Panc1 (cell line): Measurements from ENCODE around the gene UBE2U. TPM values are rescaled to one million over a fixed set of nuclear protein-coding genes. Genes with fewer than 3 reads are reported as not detected.

ENCODE experiments used
- ATAC-seq: fragments of 200-7000 bp; cut with Tn5 transposase; 2 replicates; pipeline ENCODE4 v1.9.1; 2020; ENCODE audit warnings: mild to moderate bottlenecking, moderate library complexity
- BruUV-seq: library from RNA; stranded (reverse); fragments of 400-500 nt; replicated peaks from 2 replicates; lab custom pipeline; 2021; lab: Mats Ljungman, UMichigan
- CTCF ChIA-PET: fragments of 300-600 bp; sonication (Branson Sonifier 250); formaldehyde crosslinking; loops from one replicate; lab custom pipeline; 2022; ENCODE audit warnings: antibody characterized with exemption; lab: Charles Lee
- POLR2A ChIA-PET: fragments of 300-600 bp; sonication (Branson Sonifier 250); formaldehyde crosslinking; loops from one replicate; lab custom pipeline; 2022; ENCODE audit warnings: antibody characterized with exemption; lab: Charles Lee
- DNase-seq: peaks from one replicate; pipeline ENCODE4 v3.0.0-alpha.2; 2010; ENCODE audit warnings: low read depth, low spot score
- H3K27ac ChIP-seq: 2 replicates; pipeline ENCODE4 v1.5.1; 2011; ENCODE audit warnings: mild to moderate bottlenecking, low read length, inconsistent platforms
- H3K27me3 ChIP-seq: fragments of 200-500 bp; sonication (Bioruptor generic); 2 replicates; pipeline ENCODE4 v1.6.0; 2014; ENCODE audit warnings: low read length, inconsistent platforms; ENCODE audit not compliant: control insufficient read depth, insufficient read depth
- H3K36me3 ChIP-seq: fragments of 200-500 bp; sonication (Bioruptor generic); 2 replicates; pipeline ENCODE4 v1.5.1; 2014; ENCODE audit warnings: inconsistent platforms, mild to moderate bottlenecking, low read length, moderate library complexity; ENCODE audit not compliant: control insufficient read depth, insufficient read depth
- H3K4me1 ChIP-seq: 2 replicates; pipeline ENCODE4 v1.5.1; 2011; ENCODE audit warnings: inconsistent platforms, mild to moderate bottlenecking, low read length, moderate library complexity; ENCODE audit not compliant: control insufficient read depth, insufficient read depth
- H3K4me3 ChIP-seq, 2 experiments: 2 replicates each; pipeline ENCODE4 v1.5.1; 2011 to 2012; ENCODE audit warnings: low read depth in 2 of 2, low read length in 2 of 2, mild to moderate bottlenecking in 2 of 2, inconsistent platforms in 1 of 2, moderate library complexity in 1 of 2
- H3K9me3 ChIP-seq: fragments of 200-500 bp; sonication (Bioruptor generic); 2 replicates; pipeline ENCODE4 v1.5.1; 2014; ENCODE audit warnings: low read depth, mild to moderate bottlenecking, inconsistent platforms, low read length, moderate library complexity; ENCODE audit not compliant: control insufficient read depth, insufficient read depth
- POLR2AphosphoS5 ChIP-seq: IDR thresholded peaks from 2 replicates; pipeline ENCODE4 v1.6.1; 2012; ENCODE audit warnings: mild to moderate bottlenecking, low read depth, low read length, moderate library complexity
- SIN3A ChIP-seq: IDR thresholded peaks from 2 replicates; pipeline ENCODE4 v1.6.1; 2012; ENCODE audit warnings: low read depth, mild to moderate bottlenecking, low read length, moderate library complexity, borderline replicate concordance; ENCODE audit not compliant: insufficient read depth
- TCF7L2 ChIP-seq: IDR thresholded peaks from 2 replicates; pipeline ENCODE4 v1.6.1; 2011; ENCODE audit warnings: mild to moderate bottlenecking, low read depth, low read length, inconsistent platforms
- in situ Hi-C: cut with HindIII; loops from 2 replicates; pipeline ENCODE4 v1.10.0; 2016; ENCODE audit warnings: low sequenced_read_pairs, low pct_unique_long_range_greater_than_20kb
- intact Hi-C: fragments of 100-400 bp; cut with micrococcal nuclease; formaldehyde crosslinking; loops from one replicate; pipeline ENCODE4 v1.10.0; 2022; ENCODE audit not compliant: unreplicated experiment
- total RNA-seq: library from RNA; stranded (reverse); gene quantifications from one replicate; pipeline ENCODE4 v1.2.1, GENCODE V29; 2021; ENCODE audit not compliant: unreplicated experiment
- TF ChIP-seq, protein P1 (sequence below), 2 experiments: IDR thresholded peaks; 2 replicates each; pipeline ENCODE4 v1.6.1; 2011 to 2012; ENCODE audit warnings: low read depth in 2 of 2, control low read depth in 1 of 2, low read length in 1 of 2, mild to moderate bottlenecking in 1 of 2, moderate library complexity in 1 of 2; ENCODE audit not compliant: insufficient read depth in 1 of 2
- TF ChIP-seq, protein P2 (sequence below): fragments of 450-650 bp; IDR thresholded peaks from 2 replicates; pipeline ENCODE4 v1.5.1; 2017; ENCODE audit warnings: mild to moderate bottlenecking

The UBE2U gene
- total RNA-seq, 1 experiment from 2014 or later, result not detected

GRCh38 chr1:64199154-64199553 is 4.3 kb upstream of the UBE2U start:
- H3K4me3 ChIP-seq, result no peak overlapping the region
- no peaks in the 10 kb centered on the region for H3K4me1 ChIP-seq
- no peak for ATAC-seq
- DNase-seq, result no peak
- no peaks in the 10 kb centered on the region for H3K36me3 ChIP-seq
- H3K27me3 ChIP-seq, result no peaks in the 10 kb centered on the region
- TF ChIP-seq SIN3A (no peak), TCF7L2 (no peak), POLR2AphosphoS5 (no peak)
- TF ChIP-seq, protein P1, sequence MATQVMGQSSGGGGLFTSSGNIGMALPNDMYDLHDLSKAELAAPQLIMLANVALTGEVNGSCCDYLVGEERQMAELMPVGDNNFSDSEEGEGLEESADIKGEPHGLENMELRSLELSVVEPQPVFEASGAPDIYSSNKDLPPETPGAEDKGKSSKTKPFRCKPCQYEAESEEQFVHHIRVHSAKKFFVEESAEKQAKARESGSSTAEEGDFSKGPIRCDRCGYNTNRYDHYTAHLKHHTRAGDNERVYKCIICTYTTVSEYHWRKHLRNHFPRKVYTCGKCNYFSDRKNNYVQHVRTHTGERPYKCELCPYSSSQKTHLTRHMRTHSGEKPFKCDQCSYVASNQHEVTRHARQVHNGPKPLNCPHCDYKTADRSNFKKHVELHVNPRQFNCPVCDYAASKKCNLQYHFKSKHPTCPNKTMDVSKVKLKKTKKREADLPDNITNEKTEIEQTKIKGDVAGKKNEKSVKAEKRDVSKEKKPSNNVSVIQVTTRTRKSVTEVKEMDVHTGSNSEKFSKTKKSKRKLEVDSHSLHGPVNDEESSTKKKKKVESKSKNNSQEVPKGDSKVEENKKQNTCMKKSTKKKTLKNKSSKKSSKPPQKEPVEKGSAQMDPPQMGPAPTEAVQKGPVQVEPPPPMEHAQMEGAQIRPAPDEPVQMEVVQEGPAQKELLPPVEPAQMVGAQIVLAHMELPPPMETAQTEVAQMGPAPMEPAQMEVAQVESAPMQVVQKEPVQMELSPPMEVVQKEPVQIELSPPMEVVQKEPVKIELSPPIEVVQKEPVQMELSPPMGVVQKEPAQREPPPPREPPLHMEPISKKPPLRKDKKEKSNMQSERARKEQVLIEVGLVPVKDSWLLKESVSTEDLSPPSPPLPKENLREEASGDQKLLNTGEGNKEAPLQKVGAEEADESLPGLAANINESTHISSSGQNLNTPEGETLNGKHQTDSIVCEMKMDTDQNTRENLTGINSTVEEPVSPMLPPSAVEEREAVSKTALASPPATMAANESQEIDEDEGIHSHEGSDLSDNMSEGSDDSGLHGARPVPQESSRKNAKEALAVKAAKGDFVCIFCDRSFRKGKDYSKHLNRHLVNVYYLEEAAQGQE (IDR thresholded peaks at IDR 0.05; ENCODE audit: insufficient read depth in 1 of 2, low read depth in 2 of 2, low read length in 1 of 2), result no peak
- TF ChIP-seq, protein P2, sequence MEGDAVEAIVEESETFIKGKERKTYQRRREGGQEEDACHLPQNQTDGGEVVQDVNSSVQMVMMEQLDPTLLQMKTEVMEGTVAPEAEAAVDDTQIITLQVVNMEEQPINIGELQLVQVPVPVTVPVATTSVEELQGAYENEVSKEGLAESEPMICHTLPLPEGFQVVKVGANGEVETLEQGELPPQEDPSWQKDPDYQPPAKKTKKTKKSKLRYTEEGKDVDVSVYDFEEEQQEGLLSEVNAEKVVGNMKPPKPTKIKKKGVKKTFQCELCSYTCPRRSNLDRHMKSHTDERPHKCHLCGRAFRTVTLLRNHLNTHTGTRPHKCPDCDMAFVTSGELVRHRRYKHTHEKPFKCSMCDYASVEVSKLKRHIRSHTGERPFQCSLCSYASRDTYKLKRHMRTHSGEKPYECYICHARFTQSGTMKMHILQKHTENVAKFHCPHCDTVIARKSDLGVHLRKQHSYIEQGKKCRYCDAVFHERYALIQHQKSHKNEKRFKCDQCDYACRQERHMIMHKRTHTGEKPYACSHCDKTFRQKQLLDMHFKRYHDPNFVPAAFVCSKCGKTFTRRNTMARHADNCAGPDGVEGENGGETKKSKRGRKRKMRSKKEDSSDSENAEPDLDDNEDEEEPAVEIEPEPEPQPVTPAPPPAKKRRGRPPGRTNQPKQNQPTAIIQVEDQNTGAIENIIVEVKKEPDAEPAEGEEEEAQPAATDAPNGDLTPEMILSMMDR, result no peak
- no TSS peak for BruUV-seq
- no peaks in the 10 kb centered on the region for H3K9me3 ChIP-seq
- intact Hi-C loops (no loop called here), in situ Hi-C loops (no loop called here)
- CTCF ChIA-PET, result no interaction called here
- H3K27ac ChIP-seq, result no peak overlapping the region
- POLR2A ChIA-PET, result no interaction called here

DNA sequence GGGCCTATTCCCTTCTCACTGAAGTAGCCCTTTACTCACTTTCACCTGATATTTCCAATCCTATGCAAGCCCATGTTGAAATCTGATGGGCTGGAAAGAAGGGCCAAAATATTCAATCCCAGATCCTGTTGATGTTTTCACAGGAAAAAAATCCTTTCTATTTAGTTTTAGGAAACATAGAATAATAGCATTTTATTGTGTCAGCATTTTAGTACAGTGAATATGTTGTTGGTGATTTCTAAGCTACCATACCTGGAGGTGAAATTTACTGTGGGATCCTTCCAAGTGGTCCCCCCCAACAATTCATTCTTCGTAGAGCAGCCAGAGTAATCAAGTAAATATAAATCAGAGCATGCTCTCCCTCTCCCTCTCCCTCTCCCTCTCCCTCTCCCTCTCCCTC is 3.4 kb upstream of the UBE2U start:
- TF ChIP-seq, protein P2, result no peak
- TF ChIP-seq POLR2AphosphoS5 (no peak), TCF7L2 (no peak), SIN3A (no peak)
- TF ChIP-seq, protein P1 (IDR thresholded peaks at IDR 0.05; ENCODE audit: insufficient read depth in 1 of 2, low read depth in 2 of 2, low read length in 1 of 2), result no peak
- ATAC-seq, result no peak
- Histone ChIP-seq H3K9me3 (no peaks in the 10 kb centered on the region), H3K4me3 (no peak overlapping the region), H3K36me3 (no peaks in the 10 kb centered on the region), H3K27ac (no peak overlapping the region), H3K4me1 (no peaks in the 10 kb centered on the region), H3K27me3 (no peaks in the 10 kb centered on the region)
- no TSS peak for BruUV-seq
- intact Hi-C loops, result no loop called here
- POLR2A ChIA-PET, result no interaction called here
- CTCF ChIA-PET, result no interaction called here
- in situ Hi-C loops, result no loop called here
- DNase-seq, result no peak
